Liver (tissue), 3 donors: ENCODE measurements around the gene LRPAP1.

ENCODE experiments used
- HNF4A ChIP-seq, 2 donors: conservative IDR thresholded peaks; 2 replicates each; pipeline ENCODE4 v1.6.1; 2016; ENCODE audit warnings: antibody characterized with exemption in 2 of 2, mild to moderate bottlenecking in 2 of 2
- HNF4G ChIP-seq: IDR thresholded peaks from 2 replicates; pipeline ENCODE4 v1.6.1; 2016; ENCODE audit warnings: antibody characterized with exemption
- JUND ChIP-seq, 2 donors: IDR thresholded peaks; 2 replicates each; pipeline ENCODE4 v1.6.1; 2016; ENCODE audit warnings: antibody characterized with exemption in 2 of 2
- RAD21 ChIP-seq, 2 donors: IDR thresholded peaks; 2 replicates each; pipeline ENCODE4 v1.6.1; 2016; ENCODE audit warnings: antibody characterized with exemption in 2 of 2, mild to moderate bottlenecking in 2 of 2
- RXRA ChIP-seq, 2 donors: IDR thresholded peaks; 2 replicates each; pipeline ENCODE4 v1.6.1; 2017 to 2018; ENCODE audit warnings: antibody characterized with exemption in 2 of 2, mild to moderate bottlenecking in 1 of 2
- TAF1 ChIP-seq: conservative IDR thresholded peaks from 2 replicates; pipeline ENCODE4 v1.6.1; 2016; ENCODE audit warnings: antibody characterized with exemption, mild to moderate bottlenecking
- YY1 ChIP-seq: IDR thresholded peaks from 2 replicates; pipeline ENCODE4 v1.6.1; 2016; ENCODE audit warnings: antibody characterized with exemption, mild to moderate bottlenecking
- ZBTB33 ChIP-seq: IDR thresholded peaks from 2 replicates; pipeline ENCODE4 v1.6.1; 2016; ENCODE audit warnings: antibody characterized with exemption
- TF ChIP-seq, protein P1 (sequence below): IDR thresholded peaks from 2 replicates; pipeline ENCODE4 v1.6.1; 2016; ENCODE audit warnings: antibody characterized with exemption
- TF ChIP-seq, protein P2 (sequence below): fragments of 150-350 bp; IDR thresholded peaks from 2 replicates; pipeline ENCODE4 v1.5.1; 2017; ENCODE audit warnings: improper control_type of control experiment, low read depth, low read length; ENCODE audit not compliant: missing input control
- TF ChIP-seq, protein P3 (sequence below): IDR thresholded peaks from 2 replicates; pipeline ENCODE4 v1.6.1; 2016; ENCODE audit warnings: antibody characterized with exemption
- TF ChIP-seq, protein P4 (sequence below): IDR thresholded peaks from 2 replicates; pipeline ENCODE4 v1.6.1; 2016; ENCODE audit warnings: antibody characterized with exemption, mild to moderate bottlenecking
- donor health status: healthy.
- donor health status: healthy.

- TF ChIP-seq, protein P1, sequence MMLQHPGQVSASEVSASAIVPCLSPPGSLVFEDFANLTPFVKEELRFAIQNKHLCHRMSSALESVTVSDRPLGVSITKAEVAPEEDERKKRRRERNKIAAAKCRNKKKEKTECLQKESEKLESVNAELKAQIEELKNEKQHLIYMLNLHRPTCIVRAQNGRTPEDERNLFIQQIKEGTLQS = no peak
- TF ChIP-seq, protein P2, sequence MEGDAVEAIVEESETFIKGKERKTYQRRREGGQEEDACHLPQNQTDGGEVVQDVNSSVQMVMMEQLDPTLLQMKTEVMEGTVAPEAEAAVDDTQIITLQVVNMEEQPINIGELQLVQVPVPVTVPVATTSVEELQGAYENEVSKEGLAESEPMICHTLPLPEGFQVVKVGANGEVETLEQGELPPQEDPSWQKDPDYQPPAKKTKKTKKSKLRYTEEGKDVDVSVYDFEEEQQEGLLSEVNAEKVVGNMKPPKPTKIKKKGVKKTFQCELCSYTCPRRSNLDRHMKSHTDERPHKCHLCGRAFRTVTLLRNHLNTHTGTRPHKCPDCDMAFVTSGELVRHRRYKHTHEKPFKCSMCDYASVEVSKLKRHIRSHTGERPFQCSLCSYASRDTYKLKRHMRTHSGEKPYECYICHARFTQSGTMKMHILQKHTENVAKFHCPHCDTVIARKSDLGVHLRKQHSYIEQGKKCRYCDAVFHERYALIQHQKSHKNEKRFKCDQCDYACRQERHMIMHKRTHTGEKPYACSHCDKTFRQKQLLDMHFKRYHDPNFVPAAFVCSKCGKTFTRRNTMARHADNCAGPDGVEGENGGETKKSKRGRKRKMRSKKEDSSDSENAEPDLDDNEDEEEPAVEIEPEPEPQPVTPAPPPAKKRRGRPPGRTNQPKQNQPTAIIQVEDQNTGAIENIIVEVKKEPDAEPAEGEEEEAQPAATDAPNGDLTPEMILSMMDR = no peak
- TF ChIP-seq TAF1 (no peak), RAD21 (IDR thresholded peaks at IDR 0.05) (no peak), HNF4G (no peak), HNF4A (conservative IDR thresholded peaks at IDR 0.05) (no peak), JUND (IDR thresholded peaks at IDR 0.05) (no peak), YY1 (no peak), ZBTB33 (no peak), RXRA (IDR thresholded peaks at IDR 0.05) (no peak)
- TF ChIP-seq, protein P3, sequence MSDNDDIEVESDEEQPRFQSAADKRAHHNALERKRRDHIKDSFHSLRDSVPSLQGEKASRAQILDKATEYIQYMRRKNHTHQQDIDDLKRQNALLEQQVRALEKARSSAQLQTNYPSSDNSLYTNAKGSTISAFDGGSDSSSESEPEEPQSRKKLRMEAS = no peak
- TF ChIP-seq, protein P4, sequence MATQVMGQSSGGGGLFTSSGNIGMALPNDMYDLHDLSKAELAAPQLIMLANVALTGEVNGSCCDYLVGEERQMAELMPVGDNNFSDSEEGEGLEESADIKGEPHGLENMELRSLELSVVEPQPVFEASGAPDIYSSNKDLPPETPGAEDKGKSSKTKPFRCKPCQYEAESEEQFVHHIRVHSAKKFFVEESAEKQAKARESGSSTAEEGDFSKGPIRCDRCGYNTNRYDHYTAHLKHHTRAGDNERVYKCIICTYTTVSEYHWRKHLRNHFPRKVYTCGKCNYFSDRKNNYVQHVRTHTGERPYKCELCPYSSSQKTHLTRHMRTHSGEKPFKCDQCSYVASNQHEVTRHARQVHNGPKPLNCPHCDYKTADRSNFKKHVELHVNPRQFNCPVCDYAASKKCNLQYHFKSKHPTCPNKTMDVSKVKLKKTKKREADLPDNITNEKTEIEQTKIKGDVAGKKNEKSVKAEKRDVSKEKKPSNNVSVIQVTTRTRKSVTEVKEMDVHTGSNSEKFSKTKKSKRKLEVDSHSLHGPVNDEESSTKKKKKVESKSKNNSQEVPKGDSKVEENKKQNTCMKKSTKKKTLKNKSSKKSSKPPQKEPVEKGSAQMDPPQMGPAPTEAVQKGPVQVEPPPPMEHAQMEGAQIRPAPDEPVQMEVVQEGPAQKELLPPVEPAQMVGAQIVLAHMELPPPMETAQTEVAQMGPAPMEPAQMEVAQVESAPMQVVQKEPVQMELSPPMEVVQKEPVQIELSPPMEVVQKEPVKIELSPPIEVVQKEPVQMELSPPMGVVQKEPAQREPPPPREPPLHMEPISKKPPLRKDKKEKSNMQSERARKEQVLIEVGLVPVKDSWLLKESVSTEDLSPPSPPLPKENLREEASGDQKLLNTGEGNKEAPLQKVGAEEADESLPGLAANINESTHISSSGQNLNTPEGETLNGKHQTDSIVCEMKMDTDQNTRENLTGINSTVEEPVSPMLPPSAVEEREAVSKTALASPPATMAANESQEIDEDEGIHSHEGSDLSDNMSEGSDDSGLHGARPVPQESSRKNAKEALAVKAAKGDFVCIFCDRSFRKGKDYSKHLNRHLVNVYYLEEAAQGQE = no peak
Observed at GRCh38 chr4:3573131-3573530, 40.9 kb upstream of the LRPAP1 start.
